HuH-7 (cell line): ENCODE data around the gene PDLIM7.
A peak's percentile ranks its signal among the peaks of the same experiment; 100 is the strongest.

Experiments
- DNase-seq: peaks from one replicate; pipeline ENCODE4 v3.0.0; 2011; ENCODE audit warnings: low spot score

The PDLIM7 gene

GRCh38 chr5:177524539-177524900, 27.1 kb upstream of the PDLIM7 start:
- no peak for DNase-seq

- no peak for DNase-seq
Measured at GRCh38 chr5:177523711-177524538, 26.5 kb upstream of the PDLIM7 start.

- DNase-seq, result no peak
Measured at GRCh38 chr5:177520916-177521513, 23.6 kb upstream of the PDLIM7 start.

GRCh38 chr5:177520271-177520670, 22.9 kb upstream of the PDLIM7 start:
- no peak for DNase-seq

GRCh38 chr5:177519463-177520235, 22.2 kb upstream of the PDLIM7 start:
- no peak for DNase-seq

GRCh38 chr5:177516601-177517568, 19.5 kb upstream of the PDLIM7 start, which contains the start of gene DDX41:
Gene DDX41, minus strand, starts transcription at chr5:177516961. Its CDS starts 16 bp downstream, at chr5:177516945.
- DNase-seq, result peak; percentile 100

GRCh38 chr5:177515580-177515979, 18.2 kb upstream of the PDLIM7 start:
- DNase-seq, result no peak

GRCh38 chr5:177514541-177514940, 17.1 kb upstream of the PDLIM7 start:
- DNase-seq, result no peak

- no peak for DNase-seq
Measured at GRCh38 chr5:177513500-177513899, 16.1 kb upstream of the PDLIM7 start.

- no peak for DNase-seq
Measured at GRCh38 chr5:177512736-177513380, 15.5 kb upstream of the PDLIM7 start.

- no peak for DNase-seq
Measured at GRCh38 chr5:177511796-177512675, 14.6 kb upstream of the PDLIM7 start.

GRCh38 chr5:177511181-177511580, 13.8 kb upstream of the PDLIM7 start:
- DNase-seq, result no peak

GRCh38 chr5:177510567-177511053, 13.2 kb upstream of the PDLIM7 start:
- DNase-seq, result no peak

- no peak for DNase-seq
Measured at GRCh38 chr5:177509991-177510566, 12.7 kb upstream of the PDLIM7 start.

- DNase-seq, result no peak
Measured at GRCh38 chr5:177509381-177509951, 12.1 kb upstream of the PDLIM7 start, which contains the start of gene DOK3. Gene DOK3, minus strand, starts transcription at chr5:177509826. Its CDS starts 286 bp downstream, at chr5:177509540.

- DNase-seq, result no peak
Measured at GRCh38 chr5:177508837-177509236, 11.4 kb upstream of the PDLIM7 start.

- DNase-seq, result no peak
Measured at GRCh38 chr5:177508221-177508611, 10.8 kb upstream of the PDLIM7 start.

GRCh38 chr5:177507596-177508220, 10.3 kb upstream of the PDLIM7 start:
- DNase-seq, result no peak

GRCh38 chr5:177507165-177507564, 9.8 kb upstream of the PDLIM7 start:
- peak; percentile 44 for DNase-seq
